ENCODE results near the gene GLG1.

DNA sequence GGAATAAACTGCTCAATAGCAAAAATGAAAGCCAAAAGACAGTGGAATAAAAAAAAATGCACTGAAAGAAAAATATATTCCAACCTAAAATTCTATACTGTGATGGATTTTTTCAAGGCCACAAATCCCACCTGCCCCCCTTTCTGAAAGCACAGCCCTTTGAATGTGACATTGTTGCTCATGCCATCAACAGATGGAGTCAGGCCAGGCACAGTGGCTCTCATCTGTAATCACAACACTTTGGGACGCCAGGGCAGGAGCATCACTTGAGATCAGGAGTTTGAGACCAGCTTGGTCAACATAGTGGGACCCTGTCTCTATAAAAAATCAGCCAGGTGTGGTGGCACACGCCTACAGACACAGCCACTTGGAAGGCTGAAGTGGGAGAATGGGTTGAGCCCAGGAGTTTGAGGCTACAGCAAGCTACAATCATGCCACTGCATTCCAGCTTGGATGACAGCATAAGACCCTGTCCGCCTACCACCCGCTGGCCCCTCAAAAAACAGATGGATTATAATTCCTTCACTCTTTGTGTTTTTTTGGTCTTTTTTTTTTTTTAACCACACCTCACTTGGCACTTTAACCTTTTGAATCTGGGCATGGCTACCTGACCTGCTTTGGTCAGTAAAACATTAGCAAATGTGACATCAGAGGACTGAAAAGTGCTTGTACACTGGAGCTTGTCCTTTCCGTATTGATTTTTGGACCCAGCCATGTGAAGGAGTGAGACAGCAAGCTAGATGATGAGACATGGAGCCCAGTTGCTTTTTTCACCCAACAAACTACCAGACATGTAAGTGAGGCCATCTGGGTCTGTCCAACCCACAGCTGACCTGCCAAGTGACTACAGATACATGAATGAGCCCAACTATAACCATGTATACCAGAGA, 36.3 kb downstream of the GLG1 start:
- TF ChIP-seq, protein P1, sequence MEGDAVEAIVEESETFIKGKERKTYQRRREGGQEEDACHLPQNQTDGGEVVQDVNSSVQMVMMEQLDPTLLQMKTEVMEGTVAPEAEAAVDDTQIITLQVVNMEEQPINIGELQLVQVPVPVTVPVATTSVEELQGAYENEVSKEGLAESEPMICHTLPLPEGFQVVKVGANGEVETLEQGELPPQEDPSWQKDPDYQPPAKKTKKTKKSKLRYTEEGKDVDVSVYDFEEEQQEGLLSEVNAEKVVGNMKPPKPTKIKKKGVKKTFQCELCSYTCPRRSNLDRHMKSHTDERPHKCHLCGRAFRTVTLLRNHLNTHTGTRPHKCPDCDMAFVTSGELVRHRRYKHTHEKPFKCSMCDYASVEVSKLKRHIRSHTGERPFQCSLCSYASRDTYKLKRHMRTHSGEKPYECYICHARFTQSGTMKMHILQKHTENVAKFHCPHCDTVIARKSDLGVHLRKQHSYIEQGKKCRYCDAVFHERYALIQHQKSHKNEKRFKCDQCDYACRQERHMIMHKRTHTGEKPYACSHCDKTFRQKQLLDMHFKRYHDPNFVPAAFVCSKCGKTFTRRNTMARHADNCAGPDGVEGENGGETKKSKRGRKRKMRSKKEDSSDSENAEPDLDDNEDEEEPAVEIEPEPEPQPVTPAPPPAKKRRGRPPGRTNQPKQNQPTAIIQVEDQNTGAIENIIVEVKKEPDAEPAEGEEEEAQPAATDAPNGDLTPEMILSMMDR (IDR thresholded peaks at IDR 0.05; ENCODE audit: insufficient read depth, low read depth, low read length): no peak
- no peak for TF ChIP-seq EZH2 (IDR thresholded peaks at IDR 0.05; ENCODE audit: insufficient read depth, low read length)
